NT2/D1 (cell line): Measurements from ENCODE around the gene UGCG.

ENCODE experiments used
- DNase-seq: peaks from one replicate; pipeline ENCODE4 v3.0.0-alpha.2; 2011; ENCODE audit warnings: low read depth, low spot score
- H3K27me3 ChIP-seq: 2 replicates; pipeline ENCODE4 v1.6.0; 2011; ENCODE audit warnings: mild to moderate bottlenecking; ENCODE audit not compliant: insufficient read length, insufficient read depth
- H3K36me3 ChIP-seq: 2 replicates; pipeline ENCODE4 v1.6.1; 2011; ENCODE audit warnings: mild to moderate bottlenecking, low read length, mixed read lengths; ENCODE audit not compliant: insufficient read depth, insufficient read length
- H3K4me1 ChIP-seq: 2 replicates; pipeline ENCODE4 v1.5.1; 2011; ENCODE audit not compliant: insufficient read depth, insufficient read length
- H3K4me3 ChIP-seq: 2 replicates; pipeline ENCODE4 v1.5.1; 2011; ENCODE audit warnings: low read depth; ENCODE audit not compliant: insufficient read length
- H3K9ac ChIP-seq: 2 replicates; pipeline ENCODE4 v1.6.0; 2011; ENCODE audit warnings: low read depth; ENCODE audit not compliant: insufficient read length
- H3K9me3 ChIP-seq: 2 replicates; pipeline ENCODE4 v1.5.1; 2011; ENCODE audit warnings: mild to moderate bottlenecking, low read length; ENCODE audit not compliant: insufficient read depth
- SUZ12 ChIP-seq: IDR thresholded peaks from 2 replicates; pipeline ENCODE4 v1.6.1; 2011; ENCODE audit not compliant: insufficient read length, insufficient read depth; ENCODE audit errors: extremely low read depth
- YY1 ChIP-seq: IDR thresholded peaks from 2 replicates; pipeline ENCODE4 v1.6.1; 2011; ENCODE audit not compliant: insufficient read length, insufficient read depth
- ZNF274 ChIP-seq: IDR thresholded peaks from 2 replicates; pipeline ENCODE4 v1.6.1; 2011; ENCODE audit warnings: mild to moderate bottlenecking, low read depth, low read length

The UGCG gene

DNA sequence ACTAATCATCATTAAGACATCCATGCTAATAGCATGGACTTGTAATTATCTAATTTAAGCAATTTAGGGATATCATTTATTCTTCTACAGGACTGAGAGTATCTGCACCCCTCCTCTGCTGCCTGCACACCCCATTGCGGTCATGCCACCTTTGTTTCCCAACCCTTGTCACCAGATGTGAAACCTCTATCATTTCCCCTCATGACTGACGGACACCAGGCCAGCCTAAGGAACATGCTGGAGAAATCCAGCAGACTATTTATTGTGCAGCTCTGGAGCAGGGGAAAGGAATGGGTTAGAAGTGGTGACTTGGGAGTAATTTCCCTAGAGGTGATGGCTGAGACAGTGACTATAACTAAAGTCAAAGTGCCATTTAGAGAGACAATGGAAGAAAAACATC, 40.7 kb downstream of the UGCG start:
- Histone ChIP-seq H3K4me3 (no peak overlapping the region), H3K4me1 (no peaks in the 10 kb centered on the region), H3K9me3 (no peaks in the 10 kb centered on the region), H3K27me3 (no peaks in the 10 kb centered on the region), H3K9ac (no peak overlapping the region), H3K36me3 (peaks cover 35% of the 10 kb centered on the region)
- no peak for TF ChIP-seq SUZ12
- no peak for TF ChIP-seq YY1
- TF ChIP-seq ZNF274: no peak
- no peak for DNase-seq

DNA sequence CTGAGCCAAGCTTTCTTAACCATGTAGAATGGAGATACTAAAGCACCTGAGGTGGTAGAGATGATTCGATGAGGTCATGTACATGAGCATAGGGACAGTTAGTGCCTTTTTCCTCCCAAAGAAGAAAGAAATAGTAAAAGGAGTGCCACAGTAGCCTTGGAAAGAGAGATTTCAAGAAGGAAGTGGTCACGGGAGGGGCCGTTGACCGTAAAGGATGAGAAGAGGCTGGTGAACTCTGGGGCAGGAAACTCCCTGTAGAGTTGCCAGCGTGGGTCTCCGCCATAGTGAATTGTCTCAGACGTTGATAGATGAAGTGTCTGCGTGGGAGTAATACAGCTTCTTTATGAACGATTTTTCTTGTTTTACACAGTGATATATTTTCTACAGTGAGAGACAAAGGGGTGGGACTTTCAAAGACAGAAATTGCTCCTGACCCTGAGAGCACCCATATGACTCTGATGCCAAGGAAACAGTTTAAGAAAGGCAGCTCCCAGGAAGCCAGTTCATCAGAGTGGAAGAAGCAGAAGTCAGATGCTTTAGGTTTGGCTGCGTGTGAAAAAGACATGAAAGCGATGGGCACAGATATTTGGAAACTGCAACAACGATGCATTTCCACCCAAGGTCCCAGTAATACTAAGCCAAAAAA, 41.3 kb downstream of the UGCG start:
- no peak overlapping the region for H3K9ac ChIP-seq
- peaks cover 29% of the 10 kb centered on the region for H3K36me3 ChIP-seq
- no peak for DNase-seq
- H3K4me1 ChIP-seq: no peaks in the 10 kb centered on the region
- no peaks in the 10 kb centered on the region for H3K9me3 ChIP-seq
- H3K27me3 ChIP-seq: no peaks in the 10 kb centered on the region
- no peak overlapping the region for H3K4me3 ChIP-seq
- TF ChIP-seq YY1 (no peak), ZNF274 (no peak), SUZ12 (no peak)

DNA sequence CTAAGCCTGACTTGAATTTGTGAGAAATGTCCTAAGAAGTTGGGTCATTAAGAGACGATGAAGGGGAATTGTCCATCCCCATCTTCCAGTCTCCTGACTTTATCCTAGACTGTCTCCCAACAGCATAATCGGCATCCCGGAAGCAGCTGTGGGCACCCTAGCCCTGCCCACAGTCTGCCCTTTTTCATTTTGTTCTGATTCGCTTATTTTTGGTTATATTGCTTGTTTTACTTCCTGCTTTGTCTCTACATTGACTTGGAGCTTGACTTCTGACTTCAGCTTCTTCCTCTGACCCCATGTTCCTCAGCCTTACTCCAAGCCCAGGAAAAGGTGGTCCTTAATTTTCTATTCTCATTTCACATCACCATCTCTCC, 41.8 kb downstream of the UGCG start:
- Histone ChIP-seq H3K27me3 (no peaks in the 10 kb centered on the region), H3K4me3 (no peak overlapping the region), H3K9me3 (no peaks in the 10 kb centered on the region), H3K9ac (no peak overlapping the region), H3K4me1 (no peaks in the 10 kb centered on the region), H3K36me3 (peaks cover 24% of the 10 kb centered on the region)
- TF ChIP-seq SUZ12 (no peak), YY1 (no peak), ZNF274 (no peak)
- DNase-seq: no peak

DNA sequence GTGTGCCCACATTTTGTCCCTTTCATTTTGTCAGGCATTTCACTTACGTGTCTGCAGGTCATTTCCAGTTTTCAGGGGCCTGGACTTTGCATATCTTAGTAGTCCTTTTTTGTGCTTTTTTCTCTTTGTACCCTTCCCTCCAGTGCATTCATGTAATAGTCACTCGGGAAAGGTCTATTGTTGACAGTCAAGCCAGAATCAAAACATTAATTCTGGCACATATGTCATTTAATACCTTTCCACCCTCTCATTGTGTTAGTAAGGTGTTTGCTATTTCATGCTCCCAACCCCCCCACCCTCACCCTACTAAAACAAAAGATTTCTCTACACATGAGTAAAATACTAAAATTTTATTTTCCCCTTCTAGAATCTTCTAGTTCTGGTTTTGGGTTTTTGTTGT, 42.7 kb downstream of the UGCG start:
- TF ChIP-seq ZNF274: no peak
- no peak for TF ChIP-seq YY1
- no peak for TF ChIP-seq SUZ12

DNA sequence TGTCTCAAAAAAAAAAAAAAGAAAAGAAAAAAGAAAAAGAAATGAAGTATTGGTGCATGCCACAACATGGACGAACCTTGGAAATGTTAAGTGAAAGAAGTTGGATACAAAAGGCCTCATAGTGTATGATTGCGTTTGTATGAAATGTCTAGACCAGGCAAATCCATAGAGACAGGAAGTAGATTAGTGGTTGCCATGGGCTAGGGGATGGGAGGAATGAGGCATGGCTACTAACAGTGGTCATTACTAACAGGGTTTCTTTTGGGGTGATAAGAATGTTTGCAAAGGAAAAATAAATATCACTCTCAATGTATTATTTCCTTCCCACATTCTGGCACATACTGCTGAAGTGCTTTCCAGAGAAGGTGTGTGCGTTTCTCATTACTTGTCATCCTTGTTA, 44.1 kb downstream of the UGCG start:
- Histone ChIP-seq H3K27me3 (no peaks in the 10 kb centered on the region), H3K9ac (no peak overlapping the region), H3K4me3 (no peak overlapping the region), H3K36me3 (peaks cover 5% of the 10 kb centered on the region), H3K4me1 (no peaks in the 10 kb centered on the region), H3K9me3 (no peaks in the 10 kb centered on the region)
- DNase-seq: no peak
- TF ChIP-seq ZNF274 (no peak), SUZ12 (no peak), YY1 (no peak)

More for the DNA sequence above, 42.7 kb downstream of the UGCG start:
- Histone ChIP-seq H3K36me3 (peaks cover 16% of the 10 kb centered on the region), H3K9ac (no peak overlapping the region), H3K27me3 (no peaks in the 10 kb centered on the region), H3K9me3 (no peaks in the 10 kb centered on the region), H3K4me3 (no peak overlapping the region), H3K4me1 (no peaks in the 10 kb centered on the region)
- no peak for DNase-seq

DNA sequence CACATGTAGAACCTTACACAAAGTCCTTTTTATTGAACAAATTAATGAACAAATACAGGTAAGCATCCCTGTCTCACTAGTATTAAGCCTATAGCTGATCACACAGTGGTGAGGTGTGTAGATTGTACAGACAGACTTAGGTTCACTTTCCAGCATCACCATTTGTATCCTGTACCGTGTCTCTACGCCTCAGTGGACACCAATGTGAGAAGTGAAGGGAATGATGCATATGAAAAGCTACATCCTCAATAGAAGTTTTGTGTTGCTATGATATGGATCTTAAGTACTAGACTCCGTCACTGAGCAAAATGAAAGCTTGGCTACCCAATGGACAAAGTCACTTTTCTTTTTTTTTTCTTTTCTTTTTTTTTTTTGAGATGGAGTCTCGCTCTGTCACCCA, 46.6 kb downstream of the UGCG start:
- no peak overlapping the region for H3K4me3 ChIP-seq
- no peaks in the 10 kb centered on the region for H3K9me3 ChIP-seq
- H3K9ac ChIP-seq: no peak overlapping the region
- no peaks in the 10 kb centered on the region for H3K4me1 ChIP-seq
- no peaks in the 10 kb centered on the region for H3K36me3 ChIP-seq
- no peak for DNase-seq
- no peaks in the 10 kb centered on the region for H3K27me3 ChIP-seq
- TF ChIP-seq ZNF274 (no peak), YY1 (no peak), SUZ12 (no peak)

DNA sequence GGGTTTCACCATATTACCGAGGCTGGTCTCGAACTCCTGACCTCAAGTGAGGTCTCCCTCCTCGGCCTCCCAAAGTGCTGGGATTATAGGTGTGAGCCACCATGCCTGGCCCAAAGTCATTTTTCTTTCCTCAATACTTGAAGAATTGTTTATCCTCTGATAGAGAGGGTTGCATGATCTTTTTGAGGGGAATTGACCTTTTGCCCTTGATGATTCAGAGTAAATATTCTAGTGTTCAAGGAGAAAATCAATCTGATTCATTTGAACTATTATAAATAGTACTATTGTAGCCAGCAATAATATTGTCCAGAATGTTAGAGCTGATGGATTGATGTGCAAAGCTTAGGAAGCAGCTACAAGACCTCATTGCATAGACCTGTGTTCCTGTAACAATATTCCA, 47.1 kb downstream of the UGCG start:
- Histone ChIP-seq H3K27me3 (no peaks in the 10 kb centered on the region), H3K9me3 (no peaks in the 10 kb centered on the region), H3K4me3 (no peak overlapping the region), H3K9ac (no peak overlapping the region), H3K4me1 (no peaks in the 10 kb centered on the region), H3K36me3 (no peaks in the 10 kb centered on the region)
- DNase-seq: no peak
- no peak for TF ChIP-seq ZNF274
- TF ChIP-seq YY1: no peak
- no peak for TF ChIP-seq SUZ12
